ENCODE data around the gene USH2A.

DNA sequence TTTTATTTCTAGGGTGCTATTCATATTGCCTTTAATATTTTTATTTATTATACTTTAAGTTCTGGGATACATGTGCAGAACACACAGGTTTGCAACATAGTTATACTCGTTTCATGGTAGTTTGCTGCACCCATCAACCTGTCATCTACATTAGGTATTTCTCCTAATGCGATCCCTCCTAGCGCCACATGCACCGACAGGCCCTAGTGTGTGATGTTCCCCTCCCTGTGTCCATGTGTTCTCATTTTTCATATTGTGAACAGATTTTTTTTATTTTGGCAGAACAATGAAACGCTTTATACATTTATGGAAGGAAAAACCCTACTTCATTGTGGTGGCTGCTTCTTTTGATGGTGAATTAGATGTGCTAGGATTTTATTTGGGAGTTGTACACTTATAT, 14.4 kb upstream of the USH2A start:
- no peak for TF ChIP-seq EZH2 (optimal IDR thresholded peaks at IDR 0.05; ENCODE audit: low read depth, low read length)
- TF ChIP-seq EZH2phosphoT487 (IDR thresholded peaks at IDR 0.05; ENCODE audit: low read length): no peak
